HG03575 (cell line): ENCODE measurements around the gene TMX4.

Experiments
- ATAC-seq: cut with Tn5 transposase; IDR thresholded peaks from one replicate; pipeline ENCODE4 v1.9.1; 2021; ENCODE audit not compliant: unreplicated experiment, insufficient number of reproducible peaks, low FRiP score; ENCODE audit errors: extremely low read depth

The TMX4 gene

GRCh38 chr20:8020314-8021079 lies 936 bp upstream of the TMX4 start:
- peak; percentile 34 for ATAC-seq

- ATAC-seq: no peak
Measured at GRCh38 chr20:8019998-8020247, 362 bp upstream of the TMX4 start.

- peak; percentile 20 for ATAC-seq
Measured at GRCh38 chr20:8018958-8019245, 659 bp downstream of the TMX4 start.

- ATAC-seq: no peak
Measured at GRCh38 chr20:8012724-8013123, 6.8 kb downstream of the TMX4 start.

GRCh38 chr20:8008733-8009132 lies 10.8 kb downstream of the TMX4 start:
- no peak for ATAC-seq

GRCh38 chr20:8007490-8007889 lies 12.1 kb downstream of the TMX4 start:
- no peak for ATAC-seq

GRCh38 chr20:8005575-8006366 lies 13.8 kb downstream of the TMX4 start:
- ATAC-seq: no peak

- no peak for ATAC-seq
Measured at GRCh38 chr20:8005033-8005432, 14.5 kb downstream of the TMX4 start.

GRCh38 chr20:8002056-8002455 lies 17.5 kb downstream of the TMX4 start:
- no peak for ATAC-seq

GRCh38 chr20:8000796-8001195 lies 18.8 kb downstream of the TMX4 start:
- ATAC-seq: no peak

GRCh38 chr20:7996898-7997297 lies 22.7 kb downstream of the TMX4 start:
- no peak for ATAC-seq

GRCh38 chr20:7994809-7995208 lies 24.8 kb downstream of the TMX4 start:
- no peak for ATAC-seq

GRCh38 chr20:7993703-7994102 lies 25.9 kb downstream of the TMX4 start:
- no peak for ATAC-seq

GRCh38 chr20:7993238-7993637 lies 26.3 kb downstream of the TMX4 start:
- no peak for ATAC-seq

GRCh38 chr20:7990385-7990784 lies 29.2 kb downstream of the TMX4 start:
- no peak for ATAC-seq

GRCh38 chr20:7989379-7989778 lies 30.2 kb downstream of the TMX4 start:
- ATAC-seq: no peak

GRCh38 chr20:7985916-7986315 lies 33.6 kb downstream of the TMX4 start:
- no peak for ATAC-seq

GRCh38 chr20:7984192-7984591 lies 35.4 kb downstream of the TMX4 start:
- ATAC-seq: no peak

- ATAC-seq: no peak
Measured at GRCh38 chr20:7981374-7981773, 38.2 kb downstream of the TMX4 start.

GRCh38 chr20:7980332-7981046 lies 39.1 kb downstream of the TMX4 start:
- ATAC-seq: no peak
